Keratinocyte (primary cell): ENCODE data around the gene FAM9A. TPM values are rescaled to one million over a fixed set of nuclear protein-coding genes. Genes with fewer than 3 reads are reported as not detected.
"Not testable (repeated sequence)": the region's sequence is repeated elsewhere in the genome, so short reads cannot be mapped to it uniquely, and the experiment has no call there.

Experiments used
- DNase-seq: peaks from one replicate; pipeline ENCODE4 v3.0.0-alpha.2; 2011; ENCODE audit warnings: low read depth, missing footprints, low spot score
- FAIRE-seq: peaks from 2 replicates; lab custom pipeline; 2011; peaks lifted over from hg19 to GRCh38; lab: Jason Lieb, UNC
- H2AFZ ChIP-seq: 2 replicates; pipeline ENCODE4 v1.6.0; 2012; ENCODE audit warnings: low read length, control low read depth, inconsistent platforms; ENCODE audit not compliant: control insufficient read depth
- H3K27ac ChIP-seq: 2 replicates; pipeline ENCODE4 v1.5.1; 2011; ENCODE audit warnings: low read length; ENCODE audit not compliant: control insufficient read depth, insufficient read depth
- H3K27me3 ChIP-seq: 3 replicates; pipeline ENCODE4 v1.6.0; 2011; ENCODE audit warnings: low read length; ENCODE audit not compliant: control insufficient read depth, insufficient read depth; ENCODE audit errors: extremely low read depth
- H3K36me3 ChIP-seq, 2 experiments: 2 replicates in 1 of 2; 3 replicates in 1 of 2; pipeline ENCODE4 v1.5.1; 2011; ENCODE audit warnings: low read length in 2 of 2, mild to moderate bottlenecking in 1 of 2; ENCODE audit not compliant: control insufficient read depth in 2 of 2, insufficient read depth in 2 of 2; ENCODE audit errors: extremely low read depth in 1 of 2
- H3K4me1 ChIP-seq: 3 replicates; pipeline ENCODE4 v1.5.1; 2011; ENCODE audit warnings: low read length; ENCODE audit not compliant: control insufficient read depth, insufficient read depth; ENCODE audit errors: extremely low read depth
- H3K4me2 ChIP-seq: 3 replicates; pipeline ENCODE4 v1.6.0; 2011; ENCODE audit warnings: low read depth, low read length; ENCODE audit not compliant: control insufficient read depth, insufficient read depth; ENCODE audit errors: extremely low read depth
- H3K4me3 ChIP-seq, 3 experiments: fragments of 200-600 bp in 1 of 3; sonication (generic) in 1 of 3; 2 replicates in 2 of 3; 3 replicates in 1 of 3; pipeline ENCODE4 v1.5.1; 2011 to 2016; ENCODE audit warnings: low read length in 3 of 3, mild to moderate bottlenecking in 3 of 3, control low read depth in 2 of 3, inconsistent platforms in 1 of 3, low read depth in 1 of 3, mixed read lengths in 1 of 3, mixed run types in 1 of 3, moderate library complexity in 1 of 3; ENCODE audit not compliant: control insufficient read depth in 2 of 3, insufficient read depth in 2 of 3; ENCODE audit errors: extremely low read depth in 1 of 3
- H3K79me2 ChIP-seq: 2 replicates; pipeline ENCODE4 v1.6.0; 2012; ENCODE audit warnings: low read length; ENCODE audit not compliant: control insufficient read depth, insufficient read depth
- H3K9ac ChIP-seq: 3 replicates; pipeline ENCODE4 v1.6.0; 2011; ENCODE audit warnings: low read length; ENCODE audit not compliant: control insufficient read depth, insufficient read depth; ENCODE audit errors: extremely low read depth
- H3K9me1 ChIP-seq: 3 replicates; pipeline ENCODE4 v1.6.0; 2011; ENCODE audit warnings: low read length; ENCODE audit not compliant: control insufficient read depth, insufficient read depth; ENCODE audit errors: extremely low read depth
- H3K9me3 ChIP-seq: 2 replicates; pipeline ENCODE4 v1.5.1; 2012; ENCODE audit warnings: low read depth, low read length; ENCODE audit not compliant: control insufficient read depth
- H4K20me1 ChIP-seq: 3 replicates; pipeline ENCODE4 v1.6.0; 2011; ENCODE audit warnings: low read length; ENCODE audit not compliant: control insufficient read depth, insufficient read depth; ENCODE audit errors: extremely low read depth
- CTCF ChIP-seq, 3 experiments: IDR thresholded peaks in 1 of 3; conservative IDR thresholded peaks in 1 of 3; optimal IDR thresholded peaks in 1 of 3; 2 replicates in 2 of 3; 3 replicates in 1 of 3; pipeline versions ENCODE3 to v1.5.1; 2011; ENCODE audit warnings: low read length in 3 of 3, mild to moderate bottlenecking in 3 of 3, moderate library complexity in 2 of 3, control low read depth in 1 of 3, inconsistent platforms in 1 of 3; ENCODE audit not compliant: insufficient read depth in 2 of 3; ENCODE audit errors: extremely low read depth in 1 of 3
- EZH2 ChIP-seq: IDR thresholded peaks from one replicate; pipeline ENCODE4 v1.6.1; 2012; ENCODE audit warnings: inconsistent platforms, mild to moderate bottlenecking, low read length, moderate library complexity
- dilution Hi-C: fragments of 300-500 bp; cut with MboI; formaldehyde crosslinking; loops from one replicate; pipeline ENCODE4 v1.7.0; 2020; ENCODE audit warnings: low sequenced_read_pairs; ENCODE audit not compliant: extremely low pct_ligation_motif_present
- polyA plus RNA-seq, 5 experiments: library from polyadenylated mRNA; depleted of rRNA in 3 of 5; stranded (reverse) in 3 of 5; stranded (forward) in 1 of 5; unstranded in 1 of 5; fragments of >200 nt; gene quantifications; 1 replicate in 1 of 5; 2 replicates in 3 of 5; 3 replicates in 1 of 5; pipeline versions ENCODE4 v1.2.1 to v1.2.3, GENCODE V29; 2011 to 2012; ENCODE audit warnings: missing spikeins in 2 of 5, low read depth in 1 of 5, low replicate concordance in 1 of 5

The FAM9A gene
- polyA plus RNA-seq, 1 donor (not counting 4 experiments of a cell fraction or from before 2014, with no cell fraction given), result not detected

GRCh38 chrX:8787119-8787518 lies 14.1 kb downstream of the FAM9A start:
- H3K27ac ChIP-seq, FAIRE-seq, DNase-seq, H3K4me1 ChIP-seq, H3K9ac ChIP-seq, H3K27me3 ChIP-seq, H3K79me2 ChIP-seq, dilution Hi-C loops, H4K20me1 ChIP-seq, H3K4me2 ChIP-seq, H3K4me3 ChIP-seq, H3K36me3 ChIP-seq, H3K9me1 ChIP-seq, H3K9me3 ChIP-seq, H2AFZ ChIP-seq: not testable (repeated sequence)

- H3K4me1 ChIP-seq, result no peaks in the 10 kb centered on the region
- H3K9me3 ChIP-seq, result no peaks in the 10 kb centered on the region
- no peak overlapping the region for H3K4me2 ChIP-seq
- no peak overlapping the region for H3K4me3 ChIP-seq
- H3K27ac ChIP-seq, result no peak overlapping the region
- H4K20me1 ChIP-seq, result no peaks in the 10 kb centered on the region
- H2AFZ ChIP-seq, result no peak overlapping the region
- TF ChIP-seq EZH2, result no peak
- no peak for TF ChIP-seq CTCF (optimal IDR thresholded peaks at IDR 0.05 in 1 of 3, IDR thresholded peaks at IDR 0.05 in 1 of 3, conservative IDR thresholded peaks at IDR 0.05 in 1 of 3; ENCODE audit: extremely low read depth in 1 of 3, insufficient read depth in 2 of 3, low read length in 3 of 3)
- dilution Hi-C loops, result no loop called here
- H3K79me2 ChIP-seq, result no peaks in the 10 kb centered on the region
- no peak overlapping the region for H3K9ac ChIP-seq
- no peak for DNase-seq
- no peaks in the 10 kb centered on the region for H3K9me1 ChIP-seq
- no peaks in the 10 kb centered on the region for H3K27me3 ChIP-seq
- H3K36me3 ChIP-seq, result no peaks in the 10 kb centered on the region
- no peak for FAIRE-seq
These were observed 17.0 kb downstream of the FAM9A start for GRCh38 chrX:8784162-8784561.

GRCh38 chrX:8783714-8784098 lies 17.5 kb downstream of the FAM9A start:
- Histone ChIP-seq H3K79me2 (no peaks in the 10 kb centered on the region), H3K4me2 (no peak overlapping the region), H3K4me1 (no peaks in the 10 kb centered on the region), H3K36me3 (no peaks in the 10 kb centered on the region), H3K9me1 (no peaks in the 10 kb centered on the region), H4K20me1 (no peaks in the 10 kb centered on the region), H3K9ac (no peak overlapping the region), H2AFZ (no peak overlapping the region), H3K9me3 (no peaks in the 10 kb centered on the region), H3K27me3 (no peaks in the 10 kb centered on the region), H3K27ac (no peak overlapping the region), H3K4me3 (no peak overlapping the region)
- no peak for TF ChIP-seq EZH2
- no peak for TF ChIP-seq CTCF (optimal IDR thresholded peaks at IDR 0.05 in 1 of 3, IDR thresholded peaks at IDR 0.05 in 1 of 3, conservative IDR thresholded peaks at IDR 0.05 in 1 of 3; ENCODE audit: extremely low read depth in 1 of 3, insufficient read depth in 2 of 3, low read length in 3 of 3)
- FAIRE-seq (no peak), DNase-seq (no peak)
- dilution Hi-C loops, result no loop called here
